ENCODE data around the gene GALM.
"Not testable (repeated sequence)": the region's sequence is repeated elsewhere in the genome, so short reads cannot be mapped to it uniquely, and the experiment has no call there.

The GALM gene

GRCh38 chr2:38733300-38733971 is 67.5 kb downstream of the GALM start:
- DNase-seq: no peak
- Histone ChIP-seq H3K27ac (no peak overlapping the region), H3K27me3 (replicated peaks) (no peaks in the 10 kb centered on the region), H3K36me3 (replicated peaks) (no peaks in the 10 kb centered on the region), H3K4me3 (ENCODE audit: low read depth, low read length) (no peak overlapping the region)
- in situ Hi-C loops (cut with HindIII; ENCODE audit: low pct_ligation_motif_present, low sequenced_read_pairs): loop anchor here (25.0 kb wide), 1 partner anchor 171 kb away; no protein-coding TSS in a partner anchor
- TF ChIP-seq, protein P1, sequence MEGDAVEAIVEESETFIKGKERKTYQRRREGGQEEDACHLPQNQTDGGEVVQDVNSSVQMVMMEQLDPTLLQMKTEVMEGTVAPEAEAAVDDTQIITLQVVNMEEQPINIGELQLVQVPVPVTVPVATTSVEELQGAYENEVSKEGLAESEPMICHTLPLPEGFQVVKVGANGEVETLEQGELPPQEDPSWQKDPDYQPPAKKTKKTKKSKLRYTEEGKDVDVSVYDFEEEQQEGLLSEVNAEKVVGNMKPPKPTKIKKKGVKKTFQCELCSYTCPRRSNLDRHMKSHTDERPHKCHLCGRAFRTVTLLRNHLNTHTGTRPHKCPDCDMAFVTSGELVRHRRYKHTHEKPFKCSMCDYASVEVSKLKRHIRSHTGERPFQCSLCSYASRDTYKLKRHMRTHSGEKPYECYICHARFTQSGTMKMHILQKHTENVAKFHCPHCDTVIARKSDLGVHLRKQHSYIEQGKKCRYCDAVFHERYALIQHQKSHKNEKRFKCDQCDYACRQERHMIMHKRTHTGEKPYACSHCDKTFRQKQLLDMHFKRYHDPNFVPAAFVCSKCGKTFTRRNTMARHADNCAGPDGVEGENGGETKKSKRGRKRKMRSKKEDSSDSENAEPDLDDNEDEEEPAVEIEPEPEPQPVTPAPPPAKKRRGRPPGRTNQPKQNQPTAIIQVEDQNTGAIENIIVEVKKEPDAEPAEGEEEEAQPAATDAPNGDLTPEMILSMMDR (IDR thresholded peaks at IDR 0.05; ENCODE audit: low read depth, low read length, missing control alignments): no peak

- TF ChIP-seq, protein P1 (IDR thresholded peaks at IDR 0.05; ENCODE audit: low read depth, low read length, missing control alignments): no peak
- H3K36me3 ChIP-seq (replicated peaks): no peaks in the 10 kb centered on the region
- no peak for DNase-seq
- no peak overlapping the region for H3K27ac ChIP-seq
- no peaks in the 10 kb centered on the region for H3K27me3 ChIP-seq (replicated peaks)
- no peak overlapping the region for H3K4me3 ChIP-seq (ENCODE audit: low read depth, low read length)
- in situ Hi-C loops (cut with HindIII; ENCODE audit: low pct_ligation_motif_present, low sequenced_read_pairs): loop anchor here (25.0 kb wide), 1 partner anchor 172 kb away; no protein-coding TSS in a partner anchor
Measured at GRCh38 chr2:38734299-38735058, 68.6 kb downstream of the GALM start.

GRCh38 chr2:38735999-38736320 is 70.0 kb downstream of the GALM start:
- Histone ChIP-seq H3K36me3 (replicated peaks) (no peaks in the 10 kb centered on the region), H3K27ac (no peak overlapping the region), H3K4me3 (ENCODE audit: low read depth, low read length) (no peak overlapping the region), H3K27me3 (replicated peaks) (no peaks in the 10 kb centered on the region)
- in situ Hi-C loops (cut with HindIII; ENCODE audit: low pct_ligation_motif_present, low sequenced_read_pairs): loop anchor here (25.0 kb wide), 1 partner anchor 174 kb away; no protein-coding TSS in a partner anchor
- DNase-seq: no peak
- TF ChIP-seq, protein P1 (IDR thresholded peaks at IDR 0.05; ENCODE audit: low read depth, low read length, missing control alignments): no peak

DNA sequence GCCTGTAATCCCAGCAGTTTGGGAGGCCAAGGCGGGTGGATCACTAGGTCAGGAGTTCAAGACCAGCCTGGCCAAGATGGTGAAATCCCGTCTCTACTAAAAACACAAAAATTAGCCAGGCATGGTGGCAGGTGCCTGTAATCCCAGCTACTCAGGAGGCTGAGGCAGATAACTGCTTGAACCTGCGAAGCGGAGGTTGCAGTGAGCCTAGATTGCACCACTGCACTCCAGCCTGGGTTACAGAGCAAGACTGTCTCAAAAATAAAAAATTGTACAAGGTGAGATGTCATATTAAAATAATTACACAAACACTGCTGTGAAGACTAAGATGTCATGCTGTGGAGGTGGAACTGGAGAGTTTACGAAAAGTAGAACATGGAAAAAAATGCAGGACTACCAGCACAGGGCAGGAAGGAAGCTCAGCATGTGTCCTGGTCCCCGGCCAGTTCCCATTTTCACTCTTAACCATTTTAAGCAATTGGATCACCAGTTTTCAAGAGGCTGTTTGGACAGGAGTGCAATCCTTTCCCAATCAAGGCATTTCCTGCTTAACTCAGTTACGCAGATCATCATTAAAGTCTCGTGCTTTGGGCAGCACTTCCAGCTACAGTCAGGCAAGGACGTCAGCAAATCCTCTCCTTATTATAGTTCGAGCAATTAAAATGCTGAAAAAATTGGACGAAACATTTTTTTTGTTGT is 71.2 kb downstream of the GALM start:
- not testable (repeated sequence) for H3K27me3 ChIP-seq (replicated peaks); H3K36me3 ChIP-seq (replicated peaks); H3K27ac ChIP-seq; H3K4me3 ChIP-seq (ENCODE audit: low read depth, low read length)
- in situ Hi-C loops (cut with HindIII; ENCODE audit: low pct_ligation_motif_present, low sequenced_read_pairs): loop anchor here (25.0 kb wide), 1 partner anchor 175 kb away; no protein-coding TSS in a partner anchor
- DNase-seq: peak; percentile 41

DNA sequence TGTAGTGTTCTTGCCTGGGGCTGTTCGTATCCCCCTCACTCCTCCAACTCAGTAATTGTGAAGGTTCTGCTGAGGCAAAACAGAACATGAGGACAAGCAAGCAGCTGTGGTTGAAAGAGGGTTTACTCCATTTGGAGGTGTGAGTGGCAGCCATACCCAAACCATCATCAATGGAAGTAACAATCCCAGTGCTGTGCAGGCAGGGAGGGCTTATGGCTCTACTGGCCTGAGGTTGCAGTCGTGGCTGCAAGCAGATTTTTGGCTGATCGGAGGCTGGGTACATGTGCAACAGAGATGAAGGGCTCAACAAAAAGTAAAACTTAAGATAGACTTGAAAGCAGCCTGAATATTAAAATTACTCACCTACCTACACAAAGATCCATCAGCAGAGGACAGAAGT is 72.0 kb downstream of the GALM start:
- TF ChIP-seq, protein P1 (IDR thresholded peaks at IDR 0.05; ENCODE audit: low read depth, low read length, missing control alignments): no peak
- no peak for DNase-seq
- Histone ChIP-seq H3K27me3 (replicated peaks) (no peaks in the 10 kb centered on the region), H3K27ac (no peak overlapping the region), H3K4me3 (ENCODE audit: low read depth, low read length) (no peak overlapping the region), H3K36me3 (replicated peaks) (peaks cover 5% of the 10 kb centered on the region)
- in situ Hi-C loops (cut with HindIII; ENCODE audit: low pct_ligation_motif_present, low sequenced_read_pairs): loop anchor here (25.0 kb wide), 1 partner anchor 176 kb away; no protein-coding TSS in a partner anchor

DNA sequence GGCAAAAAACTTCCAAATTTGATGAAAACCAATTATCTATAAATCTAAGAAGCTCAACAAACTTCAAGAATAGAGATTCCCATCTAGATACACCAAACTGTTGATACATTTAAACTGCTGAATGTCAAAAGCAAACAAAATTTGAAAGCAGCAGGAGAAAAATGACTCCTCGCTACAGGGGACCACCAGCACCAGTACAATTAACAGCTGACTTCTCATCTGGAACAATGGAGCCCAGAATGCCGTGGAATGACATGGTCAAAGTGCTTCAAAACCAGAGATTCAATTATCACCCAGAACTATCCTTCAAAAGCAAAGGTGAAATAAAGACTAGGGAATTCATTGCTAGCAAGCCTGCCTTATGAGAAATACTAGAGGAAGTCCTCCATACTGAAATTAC is 73.6 kb downstream of the GALM start:
- no peak overlapping the region for H3K27ac ChIP-seq
- H3K4me3 ChIP-seq (ENCODE audit: low read depth, low read length): no peak overlapping the region
- TF ChIP-seq, protein P1 (IDR thresholded peaks at IDR 0.05; ENCODE audit: low read depth, low read length, missing control alignments): no peak
- no peaks in the 10 kb centered on the region for H3K27me3 ChIP-seq (replicated peaks)
- in situ Hi-C loops (cut with HindIII; ENCODE audit: low pct_ligation_motif_present, low sequenced_read_pairs): loop anchor here (25.0 kb wide), 1 partner anchor 177 kb away; no protein-coding TSS in a partner anchor
- peaks cover 18% of the 10 kb centered on the region for H3K36me3 ChIP-seq (replicated peaks)
- no peak for DNase-seq

Data from brain microvascular endothelial cell (primary cell).